Hepatocyte (in vitro differentiated cells): ENCODE measurements around the gene ZNF865. TPM values are rescaled to one million over a fixed set of nuclear protein-coding genes. Genes with fewer than 3 reads are reported as not detected.

Experiments used
- DNase-seq: peaks from one replicate; pipeline ENCODE4 v3.0.0-alpha.2; 2016; ENCODE audit warnings: low spot score
- H2AFZ ChIP-seq: fragments of 200-600 bp; sonication (generic); 2 replicates; pipeline ENCODE4 v1.6.0; 2016; ENCODE audit warnings: antibody characterized with exemption, mild to moderate bottlenecking
- H3K27ac ChIP-seq: fragments of 200-600 bp; sonication (generic); 2 replicates; pipeline ENCODE4 v1.5.1; 2016; ENCODE audit warnings: mild to moderate bottlenecking
- H3K27me3 ChIP-seq: fragments of 200-600 bp; sonication (generic); 2 replicates; pipeline ENCODE4 v1.6.1; 2016
- H3K36me3 ChIP-seq: fragments of 200-600 bp; sonication (generic); replicated peaks from 2 replicates; pipeline ENCODE4 v1.5.1; 2016; ENCODE audit warnings: low read depth; ENCODE audit not compliant: insufficient read depth
- H3K4me1 ChIP-seq: fragments of 200-600 bp; sonication (generic); 2 replicates; pipeline ENCODE4 v1.5.1; 2016; ENCODE audit warnings: mild to moderate bottlenecking, moderate library complexity; ENCODE audit not compliant: insufficient read depth
- H3K4me2 ChIP-seq: fragments of 200-600 bp; sonication (generic); 2 replicates; pipeline ENCODE4 v1.6.0; 2016
- H3K4me3 ChIP-seq: fragments of 200-600 bp; sonication (generic); 2 replicates; pipeline ENCODE4 v1.5.1; 2016; ENCODE audit warnings: mild to moderate bottlenecking
- H3K79me2 ChIP-seq: fragments of 200-600 bp; sonication (generic); 2 replicates; pipeline ENCODE4 v1.6.0; 2017; ENCODE audit warnings: mild to moderate bottlenecking
- H3K9me2 ChIP-seq: fragments of 200-600 bp; sonication (generic); replicated peaks from 2 replicates; pipeline ENCODE4 v1.6.0; 2017; ENCODE audit warnings: mild to moderate bottlenecking; ENCODE audit not compliant: insufficient read depth
- H3K9me3 ChIP-seq: fragments of 200-600 bp; sonication (generic); 2 replicates; pipeline ENCODE4 v1.5.1; 2016; ENCODE audit warnings: low read depth, mild to moderate bottlenecking
- H4K20me1 ChIP-seq: fragments of 200-600 bp; sonication (generic); 2 replicates; pipeline ENCODE4 v1.6.0; 2016; ENCODE audit warnings: mild to moderate bottlenecking; ENCODE audit not compliant: insufficient read depth, poor library complexity, severe bottlenecking
- CTCF ChIP-seq: fragments of 200-600 bp; sonication (generic); IDR thresholded peaks from 2 replicates; pipeline ENCODE4 v1.5.1; 2016; ENCODE audit warnings: antibody characterized with exemption, mild to moderate bottlenecking; ENCODE audit not compliant: poor library complexity
- EZH2 ChIP-seq: fragments of 200-600 bp; sonication (generic); IDR thresholded peaks from 2 replicates; pipeline ENCODE4 v1.6.1; 2016; ENCODE audit warnings: antibody characterized with exemption, mild to moderate bottlenecking, borderline replicate concordance
- EZH2phosphoT487 ChIP-seq: fragments of 200-600 bp; sonication (generic); IDR thresholded peaks from one replicate; pipeline ENCODE4 v1.6.1; 2018; ENCODE audit warnings: antibody characterized with exemption, mild to moderate bottlenecking, low read depth, moderate library complexity; ENCODE audit not compliant: unreplicated experiment, severe bottlenecking
- WGBS: methylation state at CpG from one replicate; pipeline ENCODE4 v1.1.6; 2016; ENCODE audit warnings: low lambda C conversion rate; ENCODE audit errors: missing lambda C conversion rate; 5-methylcytosine and 5-hydroxymethylcytosine counted together
- polyA plus RNA-seq: library from polyadenylated mRNA; unstranded; fragments of >200 nt; fragmentation: Nextera tagmentation; extraction: Ambion mirVana; gene quantifications from 2 replicates; pipeline ENCODE4 v1.2.1, GENCODE V29; 2016
- total RNA-seq: library from RNA; depleted of rRNA; stranded (reverse); fragments of >200 nt; gene quantifications from 2 replicates; pipeline ENCODE4 v1.2.3, GENCODE V29; 2014

Gene ZNF865
- total and polyA plus RNA-seq, 2 experiments from 2014 or later = 1.7 to 3.0 TPM

DNA sequence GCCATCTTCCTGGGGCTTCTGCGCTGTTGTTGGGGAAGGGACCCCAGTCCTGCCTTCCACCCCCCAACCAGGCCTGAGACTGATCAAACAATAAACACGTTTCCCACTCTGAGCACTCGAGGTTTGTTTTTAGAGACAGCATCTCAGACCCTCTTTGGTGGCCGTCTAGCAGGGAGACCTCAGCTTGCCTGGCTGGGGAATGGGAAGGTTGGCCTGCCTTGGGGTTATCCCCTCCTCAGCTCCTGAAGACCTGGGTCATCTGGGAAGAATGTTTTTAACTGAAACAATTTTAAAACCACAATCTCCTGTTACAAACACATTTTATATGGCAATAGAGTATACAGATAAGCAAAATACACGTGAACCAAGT lies 40.0 kb downstream of the ZNF865 start:
- Histone ChIP-seq H3K36me3 (no peaks in the 10 kb centered on the region), H3K4me3 (no peak overlapping the region), H3K4me1 (peaks cover 22% of the 10 kb centered on the region), H3K79me2 (peaks cover 57% of the 10 kb centered on the region), H4K20me1 (no peaks in the 10 kb centered on the region), H2AFZ (no peak overlapping the region), H3K4me2 (no peak overlapping the region), H3K9me3 (no peaks in the 10 kb centered on the region), H3K9me2 (no peaks in the 10 kb centered on the region), H3K27ac (no peak overlapping the region), H3K27me3 (no peaks in the 10 kb centered on the region)
- no peak for DNase-seq
- TF ChIP-seq EZH2 (no peak), EZH2phosphoT487 (no peak)
- 87% methylated on average over 5 of the region's 5 CpGs for WGBS

DNA sequence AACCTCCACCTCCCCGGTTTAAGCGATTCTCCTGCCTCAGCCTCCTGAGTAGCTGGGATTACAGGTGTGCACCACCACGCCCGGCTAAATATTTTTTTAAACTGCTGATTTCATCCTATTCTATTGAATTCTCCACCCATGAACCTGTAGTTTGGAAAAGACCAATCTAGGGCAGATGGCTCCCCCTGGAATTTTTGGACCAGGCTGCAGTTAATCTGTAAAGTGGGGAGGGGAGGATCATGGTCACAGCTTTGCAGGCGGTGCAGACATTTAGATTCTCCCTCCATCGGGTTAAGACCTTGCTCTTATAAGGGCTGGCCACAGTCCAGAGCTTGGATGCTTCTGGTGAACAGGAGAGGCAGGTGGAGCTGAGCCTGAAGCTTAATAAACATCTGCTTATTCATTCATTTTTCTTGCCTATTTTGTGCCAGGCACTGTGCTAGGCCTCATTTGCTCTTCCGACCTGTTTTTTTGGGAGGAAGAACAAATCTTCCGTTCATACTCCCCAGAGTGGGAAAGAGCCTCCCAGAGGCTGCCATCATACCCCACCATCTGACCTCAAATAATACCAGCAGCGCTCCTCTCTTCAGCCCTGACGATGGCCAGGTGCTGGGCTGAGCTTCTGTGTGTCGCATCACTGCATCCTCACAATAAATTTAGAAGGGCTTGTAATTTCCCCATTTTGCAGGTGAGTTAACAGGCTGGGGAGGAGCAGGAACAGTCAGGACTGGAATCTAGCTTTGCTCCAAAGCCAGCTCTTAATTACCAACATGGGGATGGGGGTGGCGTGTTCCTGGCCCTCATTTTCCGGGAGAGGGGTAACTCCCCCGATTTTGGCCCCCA lies 41.7 kb downstream of the ZNF865 start:
- H3K9me3 ChIP-seq = no peaks in the 10 kb centered on the region
- peaks cover 21% of the 10 kb centered on the region for H3K4me1 ChIP-seq
- TF ChIP-seq EZH2phosphoT487 = no peak
- no peak for TF ChIP-seq CTCF
- no peak for TF ChIP-seq EZH2
- no peaks in the 10 kb centered on the region for H4K20me1 ChIP-seq
- DNase-seq = no peak
- H3K79me2 ChIP-seq = peaks cover 56% of the 10 kb centered on the region
- no peaks in the 10 kb centered on the region for H3K9me2 ChIP-seq
- H2AFZ ChIP-seq = peak overlapping the region; percentile 95
- 44% methylated on average over 14 of the region's 14 CpGs for WGBS
- H3K4me2 ChIP-seq = peak overlapping the region; percentile 92
- H3K27me3 ChIP-seq = no peaks in the 10 kb centered on the region
- H3K4me3 ChIP-seq = peak overlapping the region; percentile 99
- H3K27ac ChIP-seq = peak overlapping the region; percentile 96
- H3K36me3 ChIP-seq = no peaks in the 10 kb centered on the region

DNA sequence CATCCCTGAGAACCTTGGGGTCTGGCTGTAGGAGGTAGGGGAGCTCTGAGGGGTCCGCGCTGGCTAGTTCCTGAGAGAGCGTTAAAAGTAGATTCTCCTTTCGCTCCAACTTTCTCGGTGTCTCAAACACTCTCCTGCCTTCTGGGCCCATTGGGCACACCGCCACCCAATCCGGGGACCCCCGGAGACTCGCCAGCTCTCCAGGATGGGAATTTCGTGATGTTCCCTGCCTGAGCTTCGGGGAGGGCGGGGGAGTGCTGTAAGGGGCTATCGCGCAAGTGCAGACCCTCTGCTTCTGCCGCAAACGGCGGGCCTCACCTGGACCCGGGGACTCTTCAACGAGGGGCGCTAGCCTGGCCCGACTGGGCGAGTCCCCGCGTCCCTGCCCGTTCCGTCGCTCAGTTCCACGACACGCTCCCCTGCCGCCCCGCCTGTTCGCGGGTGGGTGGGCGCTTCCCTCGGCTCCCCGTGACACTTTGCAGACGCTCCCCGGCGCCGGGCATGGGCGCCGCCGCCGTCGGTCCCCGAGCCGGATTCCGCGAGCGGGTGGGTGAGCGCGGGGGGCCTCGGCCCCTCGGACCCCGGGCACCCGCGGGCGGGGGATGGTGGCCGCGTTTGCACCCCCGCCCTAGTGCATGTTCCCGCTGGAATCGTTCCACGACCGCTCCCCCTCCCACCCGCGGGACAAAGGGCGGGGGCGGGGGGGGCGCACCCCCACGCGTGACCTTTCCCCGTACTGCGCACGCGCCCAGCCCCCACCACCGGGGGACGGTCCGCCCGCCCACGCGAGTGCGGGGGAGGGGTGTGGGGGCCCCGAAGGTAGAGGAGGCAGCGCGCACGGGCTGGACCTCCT lies 42.5 kb downstream of the ZNF865 start, which contains the start of gene CCDC106:
Gene CCDC106, plus strand, starts transcription at position 481 of the 853 bp plus-strand sequence. CDS start 835 bp downstream, outside the sequence.
- WGBS = 1% methylated on average over 42 of the region's 87 CpGs
- H3K79me2 ChIP-seq = peaks cover 48% of the 10 kb centered on the region
- DNase-seq = peak; percentile 82
- H3K9me2 ChIP-seq = no peaks in the 10 kb centered on the region
- peak within 1 kb of the TSS; percentile 99 for H3K4me3 ChIP-seq
- H3K4me1 ChIP-seq = peaks cover 18% of the 10 kb centered on the region
- TF ChIP-seq CTCF (no peak), EZH2phosphoT487 (no peak), EZH2 (no peak)
- H3K9me3 ChIP-seq = no peaks in the 10 kb centered on the region
- peak within 1 kb of the TSS; percentile 95 for H2AFZ ChIP-seq
- peak within 1 kb of the TSS; percentile 96 for H3K27ac ChIP-seq
- H3K27me3 ChIP-seq = no peaks in the 10 kb centered on the region
- H3K36me3 ChIP-seq = no peaks in the 10 kb centered on the region
- peak within 1 kb of the TSS; percentile 92 for H3K4me2 ChIP-seq
- no peaks in the 10 kb centered on the region for H4K20me1 ChIP-seq
